HepG2 (cell line): ENCODE data around the gene ARHGAP10. TPM values are rescaled to one million over a fixed set of nuclear protein-coding genes. Genes with fewer than 3 reads are reported as not detected.

Experiments used
- ATAC-seq: fragments of 200-7000 bp; cut with Tn5 transposase; 3 replicates; pipeline ENCODE4 v1.9.1; 2020; ENCODE audit warnings: mild to moderate bottlenecking, moderate library complexity
- Bru-seq: library from RNA; stranded (reverse); fragments of 400-500 nt; gene quantifications from one replicate; lab custom pipeline; 2021; lab: Mats Ljungman, UMichigan
- BruChase-seq, 2 experiments: library from RNA; stranded (reverse); fragments of 400-500 nt; gene quantifications; one replicate each; lab custom pipeline; 2021; lab: Mats Ljungman, UMichigan
- BruUV-seq: library from RNA; stranded (reverse); fragments of 400-500 nt; replicated peaks from 2 replicates; lab custom pipeline; 2021; lab: Mats Ljungman, UMichigan
- CTCF ChIA-PET: fragments of 300-600 bp; formaldehyde crosslinking; extraction: SDS; loops from one replicate; lab custom pipeline; 2021; ENCODE audit warnings: low total read pairs, inconsistent platforms, low intra/inter-chr PET ratio; lab: Yijun Ruan, JAX
- POLR2A ChIA-PET: fragments of 350-600 bp; sonication (Branson Sonifier 250); formaldehyde crosslinking; loops from one replicate; lab custom pipeline; 2020; ENCODE audit warnings: antibody characterized with exemption, inconsistent platforms; lab: Yijun Ruan, JAX
- DNase-seq: peaks from one replicate; pipeline ENCODE4 v3.0.0-alpha.2; 2015; ENCODE audit warnings: low spot score
- FAIRE-seq: peaks from 3 replicates; lab custom pipeline; 2011; peaks lifted over from hg19 to GRCh38; lab: Jason Lieb, UNC
- H2AFZ ChIP-seq: one replicate; pipeline ENCODE4 v1.6.1; 2011; ENCODE audit warnings: low read length, inconsistent platforms
- H3K27ac ChIP-seq: fragments of 300-600 bp; 3 replicates; pipeline ENCODE4 v1.8.0; 2011; ENCODE audit warnings: mixed run types, mild to moderate bottlenecking, mixed read lengths, low read length, inconsistent platforms; ENCODE audit not compliant: insufficient read depth; ENCODE audit errors: extremely low read length
- H3K27me3 ChIP-seq, 2 experiments: fragments of 200-600 bp in 1 of 2; 2 replicates in 1 of 2; 3 replicates in 1 of 2; pipeline versions ENCODE4 v1.6.0 to v1.8.0; 2011; ENCODE audit warnings: low read length in 2 of 2, mild to moderate bottlenecking in 2 of 2, moderate library complexity in 2 of 2, inconsistent platforms in 1 of 2; ENCODE audit not compliant: insufficient read depth in 2 of 2, control insufficient read depth in 1 of 2
- H3K36me3 ChIP-seq, 2 experiments: fragments of 200-600 bp in 1 of 2; replicated peaks in 1 of 2; 2 replicates in 1 of 2; 3 replicates in 1 of 2; pipeline versions ENCODE4 v1.5.1 to v1.8.0; 2011; ENCODE audit warnings: low read length in 2 of 2, inconsistent platforms in 1 of 2; ENCODE audit not compliant: insufficient read depth in 2 of 2, control insufficient read depth in 1 of 2
- H3K4me1 ChIP-seq: 2 replicates; pipeline ENCODE4 v1.5.1; 2012; ENCODE audit warnings: low read length, inconsistent platforms; ENCODE audit not compliant: insufficient read depth
- H3K4me2 ChIP-seq: 2 replicates; pipeline ENCODE4 v1.6.0; 2011; ENCODE audit warnings: low read depth, low read length, inconsistent platforms
- H3K4me3 ChIP-seq, 3 experiments: fragments of 200-600 bp in 1 of 3; sonication (generic), shearing (Covaris generic) in 1 of 3; replicated peaks in 1 of 3; 2 replicates each; pipeline ENCODE4 v1.5.1; 2011 to 2016; ENCODE audit warnings: low read length in 3 of 3, inconsistent platforms in 2 of 3, low read depth in 2 of 3, mild to moderate bottlenecking in 2 of 3, control low read depth in 1 of 3, mixed read lengths in 1 of 3; ENCODE audit not compliant: insufficient read depth in 1 of 3
- H3K79me2 ChIP-seq: one replicate; pipeline ENCODE4 v1.6.1; 2011; ENCODE audit warnings: low read length, inconsistent platforms; ENCODE audit not compliant: insufficient read depth
- H3K9ac ChIP-seq: 2 replicates; pipeline ENCODE4 v1.6.0; 2011; ENCODE audit warnings: mild to moderate bottlenecking, low read depth, low read length, inconsistent platforms; ENCODE audit not compliant: insufficient read depth
- H3K9me3 ChIP-seq: 2 replicates; pipeline ENCODE4 v1.5.1; 2012; ENCODE audit warnings: mild to moderate bottlenecking, low read length
- H4K20me1 ChIP-seq: 2 replicates; pipeline ENCODE4 v1.6.0; 2011; ENCODE audit warnings: inconsistent platforms, mild to moderate bottlenecking, low read length, moderate library complexity; ENCODE audit not compliant: insufficient read depth
- BORCS8-MEF2B ChIP-seq: sonication (generic); formaldehyde crosslinking; IDR thresholded peaks from 2 replicates; pipeline ENCODE4 v1.8.0; 2022; ENCODE audit warnings: mild to moderate bottlenecking, missing genetic modification reagents
- FOXJ3 ChIP-seq: sonication (generic); formaldehyde crosslinking; IDR thresholded peaks from 2 replicates; pipeline ENCODE4 v1.4.0; 2020; ENCODE audit warnings: missing genetic modification reagents, mild to moderate bottlenecking, borderline replicate concordance
- NFE2L1 ChIP-seq: sonication (generic); formaldehyde crosslinking; IDR thresholded peaks from 2 replicates; pipeline ENCODE4 v1.4.0; 2020; ENCODE audit warnings: missing genetic modification reagents, mild to moderate bottlenecking, borderline replicate concordance
- RBM39 ChIP-seq: fragments of 200-400 bp; formaldehyde crosslinking; IDR thresholded peaks from one replicate; pipeline ENCODE4 v1.6.1; 2018; ENCODE audit warnings: antibody characterized with exemption, mild to moderate bottlenecking, low read depth, low read length; ENCODE audit not compliant: poor library complexity, severe bottlenecking
- ZNF274 ChIP-seq: sonication (generic); formaldehyde crosslinking; IDR thresholded peaks from 2 replicates; pipeline ENCODE4 v1.5.1; 2020; ENCODE audit warnings: mild to moderate bottlenecking, missing genetic modification reagents
- ZNF777 ChIP-seq: sonication (generic); formaldehyde crosslinking; IDR thresholded peaks from 2 replicates; pipeline ENCODE4 v1.4.0; 2020; ENCODE audit warnings: missing genetic modification reagents
- ZNF883 ChIP-seq: sonication (generic); formaldehyde crosslinking; IDR thresholded peaks from 2 replicates; pipeline ENCODE4 v1.5.1; 2020; ENCODE audit warnings: mild to moderate bottlenecking, missing genetic modification reagents; ENCODE audit errors: not compliant biosample characterization
- WGBS: methylation state at CpG from one replicate; pipeline ENCODE4 v1.1.6; 2017; ENCODE audit warnings: low lambda C conversion rate; 5-methylcytosine and 5-hydroxymethylcytosine counted together
- in situ Hi-C: cut with HindIII; loops from 2 replicates; pipeline ENCODE4 v1.10.0; 2017; ENCODE audit warnings: low pct_unique_long_range_greater_than_20kb; ENCODE audit not compliant: extremely low pct_ligation_motif_present
- intact Hi-C: fragments of 100-400 bp; cut with micrococcal nuclease; formaldehyde crosslinking; loops from one replicate; pipeline ENCODE4 v1.10.0; 2022; ENCODE audit not compliant: unreplicated experiment
- long read RNA-seq, 2 experiments: library from RNA in 1 of 2; library from polyadenylated mRNA in 1 of 2; stranded (forward) in 1 of 2; unstranded in 1 of 2; transcript quantifications; one replicate each; pipeline ENCODE4 v2.0.0, GENCODE V29; 2019 to 2022
- polyA minus RNA-seq, 3 experiments: library from RNA; depleted of rRNA, polyadenylated mRNA; stranded (reverse); fragments of >200 nt; gene quantifications; 2 replicates each; pipeline ENCODE4 v1.2.3, GENCODE V29; 2011; ENCODE audit warnings: low replicate concordance in 1 of 3
- polyA plus RNA-seq, 8 experiments: library from polyadenylated mRNA; depleted of rRNA in 3 of 8; stranded (reverse) in 7 of 8; unstranded in 1 of 8; fragments of >200 nt; fragmentation: Illumina TruSeq in 4 of 8; extraction: Trizol in 4 of 8; gene quantifications; 2 replicates each; pipeline versions ENCODE4 v1.2.1 to v1.2.3, GENCODE V29; 2011 to 2016; ENCODE audit warnings: low read depth in 4 of 8, missing spikeins in 1 of 8, mixed read lengths in 1 of 8; ENCODE audit not compliant: insufficient read depth in 1 of 8
- total RNA-seq, 5 experiments: library from RNA; depleted of rRNA; stranded (reverse); fragments of >200 nt; fragmentation: Illumina TruSeq; extraction: Trizol; gene quantifications; 2 replicates each; pipeline ENCODE4 v1.2.3, GENCODE V29; 2016; ENCODE audit warnings: low read depth in 1 of 5
- TF ChIP-seq, protein P1 (sequence below): sonication (generic); formaldehyde crosslinking; IDR thresholded peaks from 2 replicates; pipeline ENCODE4 v1.5.1; 2020; ENCODE audit warnings: missing genetic modification reagents, mild to moderate bottlenecking, borderline replicate concordance
- TF ChIP-seq, protein P2 (sequence below): IDR thresholded peaks from 2 replicates; pipeline ENCODE4 v1.6.1; 2012; ENCODE audit warnings: inconsistent platforms

Gene ARHGAP10, protein sequence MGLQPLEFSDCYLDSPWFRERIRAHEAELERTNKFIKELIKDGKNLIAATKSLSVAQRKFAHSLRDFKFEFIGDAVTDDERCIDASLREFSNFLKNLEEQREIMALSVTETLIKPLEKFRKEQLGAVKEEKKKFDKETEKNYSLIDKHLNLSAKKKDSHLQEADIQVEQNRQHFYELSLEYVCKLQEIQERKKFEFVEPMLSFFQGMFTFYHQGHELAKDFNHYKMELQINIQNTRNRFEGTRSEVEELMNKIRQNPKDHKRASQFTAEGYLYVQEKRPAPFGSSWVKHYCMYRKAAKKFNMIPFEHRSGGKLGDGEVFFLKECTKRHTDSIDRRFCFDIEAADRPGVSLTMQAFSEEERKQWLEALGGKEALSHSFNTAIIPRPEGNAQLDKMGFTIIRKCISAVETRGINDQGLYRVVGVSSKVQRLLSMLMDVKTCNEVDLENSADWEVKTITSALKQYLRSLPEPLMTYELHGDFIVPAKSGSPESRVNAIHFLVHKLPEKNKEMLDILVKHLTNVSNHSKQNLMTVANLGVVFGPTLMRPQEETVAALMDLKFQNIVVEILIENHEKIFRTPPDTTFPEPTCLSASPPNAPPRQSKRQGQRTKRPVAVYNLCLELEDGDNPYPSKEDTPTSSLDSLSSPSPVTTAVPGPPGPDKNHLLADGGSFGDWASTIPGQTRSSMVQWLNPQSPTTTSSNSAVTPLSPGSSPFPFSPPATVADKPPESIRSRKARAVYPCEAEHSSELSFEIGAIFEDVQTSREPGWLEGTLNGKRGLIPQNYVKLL
- total RNA-seq (2016; rRNA removed; fragmentation: Illumina TruSeq; extraction: Trizol): 1.6 TPM in 2 replicates
- 2.0 and 2.5 TPM in 2 replicates for total RNA-seq (2016; cell fraction: cytosol; rRNA removed; fragmentation: Illumina TruSeq; extraction: Trizol; ENCODE audit: low read depth)
- 1.8 and 1.9 TPM in 2 replicates for total RNA-seq (2016; cell fraction: insoluble cytoplasmic fraction; rRNA removed; fragmentation: Illumina TruSeq; extraction: Trizol)
- total RNA-seq (2016; cell fraction: membrane; rRNA removed; fragmentation: Illumina TruSeq; extraction: Trizol): 1.4 TPM in 2 replicates
- total RNA-seq (2016; cell fraction: nucleus; rRNA removed; fragmentation: Illumina TruSeq; extraction: Trizol): 3.0 and 3.3 TPM in 2 replicates
- 0.39 and 0.45 TPM in 2 replicates for polyA plus RNA-seq (2011; rRNA removed)
- polyA plus RNA-seq (2011; cell fraction: cytosol; rRNA removed): 0.25 and 0.41 TPM in 2 replicates
- polyA plus RNA-seq (2011; cell fraction: nucleus; rRNA removed): 0.45 and 0.52 TPM in 2 replicates
- 0.28 and 0.37 TPM in 2 replicates for polyA plus RNA-seq (2012)
- polyA plus RNA-seq (2016; cell fraction: cytosol; fragmentation: Illumina TruSeq; extraction: Trizol; ENCODE audit: low read depth): 0.10 and 0.16 TPM in 2 replicates
- polyA plus RNA-seq (2016; cell fraction: insoluble cytoplasmic fraction; fragmentation: Illumina TruSeq; extraction: Trizol; ENCODE audit: low read depth): 1.3 and 1.4 TPM in 2 replicates
- polyA plus RNA-seq (2016; cell fraction: membrane; fragmentation: Illumina TruSeq; extraction: Trizol; ENCODE audit: low read depth): 0.26 and 0.31 TPM in 2 replicates
- 1.0 and 1.2 TPM in 2 replicates for polyA plus RNA-seq (2016; cell fraction: nucleus; fragmentation: Illumina TruSeq; extraction: Trizol; ENCODE audit: insufficient read depth, low read depth)
- polyA minus RNA-seq (2011; rRNA and poly(A)+ RNA removed; ENCODE audit: low replicate concordance): 0.66 and 10.5 TPM in 2 replicates
- polyA minus RNA-seq (2011; cell fraction: cytosol; rRNA and poly(A)+ RNA removed): 0.53 and 0.59 TPM in 2 replicates
- 1.7 and 3.1 TPM in 2 replicates for polyA minus RNA-seq (2011; cell fraction: nucleus; rRNA and poly(A)+ RNA removed)
- percentile 38 among the genes with signal in this experiment for Bru-seq, nascent RNA
- BruChase-seq, experiment 1, labeled RNA remaining after a 6-hour chase: percentile 30 among the genes with signal in this experiment
- percentile 33 among the genes with signal in this experiment for BruChase-seq, experiment 2, labeled RNA remaining after a 2-hour chase
- long read RNA-seq, experiment 1, partial matches to known transcripts: 0 of 1 reads
- long read RNA-seq, experiment 1, other reads (novel, unspliced or antisense): 1 of 1 reads
- long read RNA-seq, experiment 2, partial matches to known transcripts: 0 of 3 reads
- long read RNA-seq, experiment 2, other reads (novel, unspliced or antisense): 2 of 3 reads

DNA sequence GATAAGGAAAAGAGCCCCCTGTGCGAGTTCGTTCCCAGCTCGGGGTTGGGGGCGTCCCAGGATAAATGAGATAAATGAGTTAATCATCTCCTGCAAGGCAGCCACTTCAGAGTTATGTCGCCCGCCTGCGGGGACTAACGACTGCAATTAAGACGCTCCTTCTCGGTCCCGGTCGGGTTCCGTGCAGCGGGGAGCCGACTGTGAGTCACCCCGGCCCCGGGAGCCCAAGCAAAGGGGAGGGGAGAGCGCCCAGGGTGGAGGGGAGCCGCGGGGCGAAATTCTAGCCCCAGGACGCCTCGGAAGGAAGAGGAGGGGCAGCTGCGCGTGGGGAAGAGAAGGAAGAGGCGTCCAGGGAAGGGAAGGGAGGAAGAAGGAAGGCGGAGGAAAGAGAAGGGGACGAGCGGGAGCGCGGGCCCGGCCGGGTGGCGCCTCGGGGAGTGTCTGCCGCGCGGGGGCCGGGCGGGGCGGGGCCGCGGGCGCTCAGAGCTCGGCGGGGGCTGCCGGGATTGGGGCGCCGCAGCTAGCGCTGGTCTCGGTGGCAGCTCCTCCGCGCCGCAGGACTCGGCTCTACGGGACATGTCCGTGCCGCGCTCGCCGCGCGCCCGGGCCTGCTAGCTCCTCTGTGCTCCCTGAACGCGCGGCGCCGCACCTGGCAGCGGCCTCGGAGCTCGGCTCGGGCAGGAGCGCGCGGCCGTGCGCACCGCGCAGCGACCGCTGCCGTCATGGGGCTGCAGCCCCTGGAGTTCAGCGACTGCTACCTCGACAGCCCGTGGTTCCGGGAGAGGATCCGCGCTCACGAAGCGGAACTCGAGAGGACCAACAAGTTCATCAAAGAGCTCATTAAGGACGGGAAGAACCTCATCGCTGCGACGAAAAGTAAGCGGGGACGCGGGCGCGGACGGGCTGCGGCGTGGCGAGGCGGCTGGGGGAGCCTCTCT, at the start of gene ARHGAP10:
TSS of gene ARHGAP10 (plus strand) at position 509 of the 938 bp plus-strand sequence. CDS start at position 723, 214 bp downstream.
- 1% methylated on average over 39 of the region's 106 CpGs for WGBS
- H3K9me3 ChIP-seq: no peaks in the 10 kb centered on the region
- ATAC-seq (peak; percentile 87), DNase-seq (no peak), FAIRE-seq (no peak)
- no peaks in the 10 kb centered on the region for H4K20me1 ChIP-seq
- BruUV-seq: no TSS peak
- no peak within 1 kb of the TSS for H3K27ac ChIP-seq
- POLR2A ChIA-PET: interaction anchor here (0.8 to 1.7 kb wide), 2 partner anchors 9 to 115 kb away, joined by 3 read pairs; partner anchors contain the start of gene TMEM184C
- CTCF ChIA-PET: no interaction called here
- H3K4me2 ChIP-seq: peak within 1 kb of the TSS; percentile 81
- intact Hi-C loops: loop anchor here (5.0 kb wide), 1 partner anchor 115 kb away; the partner anchor contains the start of gene TMEM184C
- peaks cover 32% of the 10 kb centered on the region for H3K4me1 ChIP-seq
- H3K4me3 ChIP-seq: peak within 1 kb of the TSS; percentile 56 to 77 (median 66)
- H3K79me2 ChIP-seq: no peaks in the 10 kb centered on the region
- peaks cover 2 to 41% of the 10 kb centered on the region in 2 experiments; a peak in 4 of 5 replicates for H3K27me3 ChIP-seq
- H3K9ac ChIP-seq: 0 out of 2 replicates have a peak within 1 kb of the TSS, but pooled peaks have one; percentile 43
- H2AFZ ChIP-seq: peak within 1 kb of the TSS; percentile 27
- no peaks in the 10 kb centered on the region for H3K36me3 ChIP-seq
- in situ Hi-C loops: no loop called here
- TF ChIP-seq, protein P1, sequence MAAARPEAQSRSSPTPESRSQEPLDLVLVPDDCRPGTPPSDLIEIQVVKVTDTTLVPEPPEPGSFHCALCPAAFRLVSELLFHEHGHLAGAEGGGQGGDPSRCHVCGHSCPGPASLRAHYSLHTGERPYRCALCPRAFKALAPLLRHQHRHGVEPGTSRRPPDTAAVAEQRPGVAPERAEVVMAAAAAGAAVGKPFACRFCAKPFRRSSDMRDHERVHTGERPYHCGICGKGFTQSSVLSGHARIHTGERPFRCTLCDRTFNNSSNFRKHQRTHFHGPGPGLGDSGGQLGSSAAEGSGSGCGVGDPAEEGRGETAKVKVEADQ (CRISPR knock-in tag): peak; percentile 72; the same call in 1 of the 2 replicates
- TF ChIP-seq, protein P2, sequence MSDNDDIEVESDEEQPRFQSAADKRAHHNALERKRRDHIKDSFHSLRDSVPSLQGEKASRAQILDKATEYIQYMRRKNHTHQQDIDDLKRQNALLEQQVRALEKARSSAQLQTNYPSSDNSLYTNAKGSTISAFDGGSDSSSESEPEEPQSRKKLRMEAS: peak; percentile 23; the same call in 1 of the 2 replicates
- peak; percentile 34 for TF ChIP-seq ZNF883 (CRISPR knock-in tag)
- TF ChIP-seq BORCS8-MEF2B (CRISPR knock-in tag): 0 out of 2 replicates have a peak, but pooled peaks have one; percentile 17
- peak; percentile 91 for TF ChIP-seq ZNF777
- TF ChIP-seq ZNF274 (CRISPR knock-in tag): 0 out of 2 replicates have a peak, but pooled peaks have one; percentile 27
- TF ChIP-seq FOXJ3 (CRISPR knock-in tag): no peak
- TF ChIP-seq RBM39: no peak
- TF ChIP-seq NFE2L1 (CRISPR knock-in tag): no peak
